ENCODE results near the gene SYT9.

SYT9 gene, protein sequence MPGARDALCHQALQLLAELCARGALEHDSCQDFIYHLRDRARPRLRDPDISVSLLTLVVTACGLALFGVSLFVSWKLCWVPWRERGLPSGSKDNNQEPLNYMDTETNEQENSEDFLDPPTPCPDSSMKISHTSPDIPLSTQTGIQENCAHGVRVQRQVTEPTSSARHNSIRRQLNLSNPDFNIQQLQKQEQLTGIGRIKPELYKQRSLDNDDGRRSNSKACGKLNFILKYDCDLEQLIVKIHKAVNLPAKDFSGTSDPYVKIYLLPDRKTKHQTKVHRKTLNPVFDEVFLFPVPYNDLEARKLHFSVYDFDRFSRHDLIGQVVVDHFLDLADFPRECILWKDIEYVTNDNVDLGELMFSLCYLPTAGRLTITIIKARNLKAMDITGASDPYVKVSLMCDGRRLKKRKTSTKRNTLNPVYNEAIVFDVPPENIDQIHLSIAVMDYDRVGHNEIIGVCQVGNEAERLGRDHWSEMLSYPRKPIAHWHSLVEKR

DNA sequence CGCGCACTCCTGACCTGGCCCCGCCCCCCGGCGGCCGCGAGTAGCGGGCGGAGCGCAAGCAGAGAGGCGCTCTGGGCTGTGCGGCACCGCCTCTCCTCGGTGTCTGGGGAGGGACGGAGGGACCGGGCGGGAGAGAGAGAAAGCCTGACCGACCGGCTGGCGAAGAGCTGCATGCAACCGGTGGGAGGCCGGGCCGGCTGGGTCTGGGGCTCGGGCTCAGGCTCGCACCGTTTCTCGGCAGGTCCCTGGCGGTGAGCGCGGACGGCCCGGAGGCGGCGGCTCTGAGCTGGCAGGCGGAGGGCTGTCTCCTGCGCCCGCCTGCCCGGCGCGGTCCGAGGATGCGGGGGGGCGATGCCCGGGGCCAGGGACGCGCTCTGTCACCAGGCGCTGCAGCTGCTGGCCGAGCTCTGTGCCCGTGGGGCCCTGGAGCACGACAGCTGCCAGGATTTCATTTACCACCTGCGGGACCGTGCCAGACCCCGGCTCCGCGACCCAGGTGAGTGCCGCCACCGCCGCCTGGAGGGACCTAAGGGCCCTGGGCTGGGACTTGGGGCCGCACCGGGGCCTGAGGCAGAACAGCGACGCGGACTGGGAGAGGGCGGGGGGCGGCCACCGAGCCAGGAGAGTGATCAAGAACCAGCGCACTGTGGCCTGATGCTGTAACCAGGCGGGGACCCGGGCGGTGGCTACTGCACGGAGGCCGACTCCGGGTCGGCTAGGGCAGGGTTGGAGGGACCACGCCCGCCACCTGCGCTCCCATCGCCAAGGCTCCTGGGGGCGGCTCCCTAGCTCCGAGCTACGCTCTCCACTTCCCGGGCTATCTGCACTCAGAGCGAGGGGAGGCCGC, at the start of gene SYT9:
TSS of gene SYT9 (plus strand) at position 69 of the 847 bp plus-strand sequence. CDS start at position 352, 283 bp downstream.
- no peak for DNase-seq

DNA sequence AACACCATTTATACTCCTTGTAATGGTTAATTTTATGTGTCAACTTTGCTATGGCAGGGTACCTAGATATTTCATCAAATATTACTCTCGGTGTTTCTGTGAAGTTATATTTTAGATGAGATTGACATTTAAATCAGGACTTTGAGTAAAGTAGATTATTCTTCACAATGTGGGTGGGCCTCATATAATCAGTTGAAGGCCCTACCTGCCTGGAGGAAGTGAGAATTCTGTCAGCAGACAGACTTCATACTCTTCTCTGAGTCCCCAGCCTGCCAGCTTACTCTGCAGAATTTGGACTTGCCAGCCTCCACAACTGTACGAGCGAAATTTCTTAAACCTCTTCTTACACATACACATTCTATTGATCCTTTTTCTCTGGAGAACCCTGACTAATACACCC, 49.3 kb upstream of the SYT9 start:
- DNase-seq: no peak

- DNase-seq: no peak
Observed at GRCh38 chr11:7204778-7205177, 46.9 kb upstream of the SYT9 start.

GRCh38 chr11:7208391-7208790, 43.3 kb upstream of the SYT9 start:
- DNase-seq: no peak

GRCh38 chr11:7219491-7219890, 32.2 kb upstream of the SYT9 start:
- DNase-seq: no peak

DNA sequence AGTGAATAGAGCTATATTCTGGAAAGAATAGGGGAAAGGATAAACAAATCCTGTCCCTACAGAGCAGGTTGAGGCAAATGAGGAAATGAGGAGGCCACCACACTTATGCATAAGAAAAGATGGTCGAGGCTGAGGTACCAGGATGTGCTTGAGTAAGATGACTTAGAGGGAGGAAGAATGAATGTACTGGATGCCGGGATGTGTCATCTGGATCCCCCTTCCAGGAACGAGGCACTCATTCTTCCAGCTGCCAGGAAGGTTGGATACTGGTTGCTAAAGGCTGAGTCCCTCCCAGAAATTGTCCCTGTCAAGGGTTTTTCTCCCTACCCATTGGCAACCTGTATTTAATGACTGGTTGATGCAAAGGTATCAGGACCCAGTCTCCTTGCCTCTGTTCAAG, 31.1 kb upstream of the SYT9 start:
- no peak for DNase-seq

DNA sequence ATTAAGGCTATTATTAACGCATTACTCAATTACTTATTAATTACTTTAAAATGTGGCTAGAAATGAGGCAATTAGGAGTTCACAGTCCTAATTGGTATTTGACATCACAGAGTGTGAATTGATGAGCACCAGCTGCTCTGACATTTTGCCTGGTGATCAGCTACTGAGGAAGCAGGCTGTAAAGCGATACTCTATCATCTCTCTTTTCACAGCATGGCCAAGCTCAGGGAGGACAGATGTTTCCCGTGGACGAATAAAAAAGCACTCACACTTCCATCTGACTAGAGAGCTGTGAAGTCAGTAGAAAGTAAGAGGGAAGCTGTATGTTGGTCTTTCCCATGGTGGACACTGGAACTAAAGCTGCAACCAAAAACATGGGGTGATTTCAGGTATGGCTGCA, 29.1 kb upstream of the SYT9 start:
- DNase-seq: no peak

DNA sequence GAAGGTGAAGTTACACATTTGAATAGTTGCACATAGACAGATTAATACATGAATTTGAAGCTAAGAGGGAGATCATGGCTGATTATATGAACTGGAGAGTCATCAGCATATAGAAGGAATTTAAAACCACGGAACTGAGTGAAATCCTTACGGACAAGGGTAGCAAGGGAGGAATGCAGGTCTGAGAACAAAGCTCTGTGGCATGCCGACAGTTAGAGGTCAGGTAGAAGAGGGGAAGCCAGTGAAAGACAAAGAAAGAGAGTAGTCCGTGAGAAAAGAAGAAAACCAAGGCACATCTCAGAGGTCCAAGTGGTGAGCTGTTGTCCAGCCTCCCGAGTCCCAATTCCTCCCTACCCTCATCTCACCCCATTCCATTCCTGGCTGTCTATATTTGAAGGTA, 11.8 kb upstream of the SYT9 start:
- DNase-seq: no peak

GRCh38 chr11:7245341-7245740, 6.4 kb upstream of the SYT9 start:
- no peak for DNase-seq

DNA sequence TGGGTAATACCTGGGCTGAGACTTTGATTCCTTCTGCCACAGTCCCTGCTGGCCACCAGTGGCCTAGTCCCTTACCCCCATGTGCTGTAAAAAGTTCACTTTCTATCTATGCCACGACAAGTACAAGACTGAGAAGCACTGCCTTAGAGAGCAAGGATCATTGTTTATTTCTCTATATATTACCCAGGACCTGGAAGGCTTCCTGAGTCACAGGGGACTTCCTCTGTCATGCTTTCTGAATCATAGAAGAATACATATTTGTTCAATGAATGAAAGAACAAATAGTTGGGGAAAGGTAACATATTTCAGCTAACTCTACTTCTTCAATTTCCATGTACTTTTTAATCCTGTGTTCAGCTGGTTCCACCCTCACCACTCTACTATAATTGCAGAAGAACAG, 5.5 kb upstream of the SYT9 start:
- DNase-seq: no peak

- no peak for DNase-seq
Observed at GRCh38 chr11:7250166-7250565, 1.5 kb upstream of the SYT9 start.

- no peak for DNase-seq
Observed at GRCh38 chr11:7251487-7251835, 243 bp upstream of the SYT9 start.

GRCh38 chr11:7252683-7253213, 1.0 kb downstream of the SYT9 start:
- DNase-seq: no peak

DNA sequence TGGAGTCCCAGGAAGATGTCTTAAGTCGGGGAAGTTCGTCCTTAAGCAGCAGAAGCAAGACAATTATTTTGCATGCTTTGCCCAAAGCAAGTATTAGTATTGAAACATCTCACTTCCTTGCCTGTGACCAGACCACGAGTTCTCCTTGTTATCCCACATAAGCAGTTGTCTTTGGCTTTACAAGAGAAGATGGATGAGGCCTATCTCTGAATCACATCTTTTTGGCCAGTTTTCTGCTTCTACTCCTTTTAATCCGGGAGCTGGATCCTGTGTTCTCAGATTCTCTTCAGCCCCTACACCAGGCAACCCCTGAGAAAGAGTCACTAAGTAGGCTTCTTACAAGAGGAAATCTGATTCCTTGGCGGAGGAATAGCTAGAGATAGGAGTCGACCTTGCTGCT, 2.1 kb downstream of the SYT9 start:
- no peak for DNase-seq

- no peak for DNase-seq
Observed at GRCh38 chr11:7254731-7255291, 3.1 kb downstream of the SYT9 start.

GRCh38 chr11:7256943-7257342, 5.2 kb downstream of the SYT9 start:
- no peak for DNase-seq

DNA sequence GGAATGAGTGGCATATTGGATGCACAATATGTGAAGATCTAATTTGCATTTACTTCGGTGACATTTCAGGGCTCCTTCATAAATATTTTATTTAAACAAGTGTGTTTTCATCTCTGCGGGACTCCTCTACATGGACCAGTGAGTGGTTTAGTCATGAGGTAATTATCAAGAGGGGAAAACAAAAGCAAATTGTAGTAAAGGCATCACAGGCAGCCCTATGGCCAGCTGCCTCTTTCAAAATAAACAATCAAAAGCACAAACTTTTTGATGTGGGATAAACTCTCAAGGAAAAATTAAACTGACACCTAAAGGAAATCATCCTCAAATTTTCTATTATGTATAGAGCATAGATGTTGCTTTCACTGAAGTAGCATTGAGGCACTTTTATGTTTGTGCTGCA, 6.0 kb downstream of the SYT9 start:
- DNase-seq: no peak

GRCh38 chr11:7261578-7261977, 9.9 kb downstream of the SYT9 start:
- DNase-seq: no peak

- no peak for DNase-seq
Observed at GRCh38 chr11:7262672-7263071, 11.0 kb downstream of the SYT9 start.

GRCh38 chr11:7263842-7264241, 12.1 kb downstream of the SYT9 start:
- DNase-seq: no peak

GRCh38 chr11:7268758-7269157, 17.1 kb downstream of the SYT9 start:
- no peak for DNase-seq

- no peak for DNase-seq
Observed at GRCh38 chr11:7270233-7270865, 18.6 kb downstream of the SYT9 start.

GRCh38 chr11:7272373-7272772, 20.7 kb downstream of the SYT9 start:
- no peak for DNase-seq
